HG02852 (cell line): ENCODE measurements around the gene SH3BP4.

Experiments
- ATAC-seq: cut with Tn5 transposase; IDR thresholded peaks from one replicate; pipeline ENCODE4 v1.9.1; 2021; ENCODE audit warnings: mild to moderate bottlenecking, moderate library complexity; ENCODE audit not compliant: unreplicated experiment

Gene SH3BP4

GRCh38 chr2:234996069-234996940, 44.5 kb downstream of the SH3BP4 start:
- no peak for ATAC-seq

GRCh38 chr2:234996941-234997270, 45.1 kb downstream of the SH3BP4 start:
- ATAC-seq, result no peak

- no peak for ATAC-seq
These were observed 45.6 kb downstream of the SH3BP4 start for GRCh38 chr2:234997389-234997788.

GRCh38 chr2:234998404-234999211, 46.8 kb downstream of the SH3BP4 start:
- no peak for ATAC-seq

GRCh38 chr2:234999740-235000425, 48.1 kb downstream of the SH3BP4 start:
- no peak for ATAC-seq

- no peak for ATAC-seq
These were observed 48.8 kb downstream of the SH3BP4 start for GRCh38 chr2:235000426-235001236.

- no peak for ATAC-seq
These were observed 49.7 kb downstream of the SH3BP4 start for GRCh38 chr2:235001237-235002133.

GRCh38 chr2:235002198-235003095, 50.6 kb downstream of the SH3BP4 start:
- no peak for ATAC-seq

- ATAC-seq, result no peak
These were observed 51.4 kb downstream of the SH3BP4 start for GRCh38 chr2:235003096-235003775.

- no peak for ATAC-seq
These were observed 52.6 kb downstream of the SH3BP4 start for GRCh38 chr2:235004329-235004903.

GRCh38 chr2:235005023-235005422, 53.2 kb downstream of the SH3BP4 start:
- ATAC-seq, result no peak

GRCh38 chr2:235005603-235006259, 53.9 kb downstream of the SH3BP4 start:
- no peak for ATAC-seq

GRCh38 chr2:235006461-235006860, 54.6 kb downstream of the SH3BP4 start:
- no peak for ATAC-seq

GRCh38 chr2:235006986-235007385, 55.2 kb downstream of the SH3BP4 start:
- ATAC-seq, result no peak

GRCh38 chr2:235007664-235008457, 56.0 kb downstream of the SH3BP4 start:
- no peak for ATAC-seq

- ATAC-seq, result no peak
These were observed 56.8 kb downstream of the SH3BP4 start for GRCh38 chr2:235008584-235009044.
